Prostate gland (tissue), 2 donors: ENCODE results near the gene LSMEM2. TPM values are rescaled to one million over a fixed set of nuclear protein-coding genes. Genes with fewer than 3 reads are reported as not detected.

ENCODE experiments used
- DNase-seq: peaks from one replicate; pipeline ENCODE4 v3.0.0-alpha.2; 2019; ENCODE audit warnings: low spot score
- H3K27ac ChIP-seq, 2 donors: fragments of 200-600 bp; sonication (generic); 2 replicates each; pipeline ENCODE4 v1.5.1; 2017 to 2019
- H3K27me3 ChIP-seq: fragments of 200-600 bp; sonication (generic); replicated peaks from 2 replicates; pipeline ENCODE4 v1.5.1; 2019; ENCODE audit not compliant: insufficient read depth
- H3K36me3 ChIP-seq, 2 donors: fragments of 200-600 bp; sonication (generic); 1 replicate in 1 of 2; 2 replicates in 1 of 2; pipeline versions ENCODE4 v1.5.1 to v1.8.1; 2017 to 2019
- H3K4me1 ChIP-seq: fragments of 200-600 bp; sonication (generic); replicated peaks from 2 replicates; pipeline ENCODE4 v1.5.1; 2019
- H3K4me3 ChIP-seq, 2 donors: fragments of 200-600 bp; sonication (generic); 2 replicates each; pipeline ENCODE4 v1.5.1; 2017 to 2019
- H3K9me3 ChIP-seq: fragments of 200-600 bp; sonication (generic); 2 replicates; pipeline ENCODE4 v1.5.1; 2017
- POLR2A ChIP-seq: fragments of 450-650 bp; IDR thresholded peaks from one replicate; pipeline ENCODE4 v1.6.1; 2016; ENCODE audit warnings: antibody characterized with exemption, mild to moderate bottlenecking
- POLR2AphosphoS5 ChIP-seq: sonication (generic); formaldehyde crosslinking; IDR thresholded peaks from one replicate; pipeline ENCODE4 v1.6.1; 2017; ENCODE audit warnings: antibody characterized with exemption
- WGBS: methylation state at CpG from one replicate; pipeline ENCODE4 v1.1.5; 2018; 5-methylcytosine and 5-hydroxymethylcytosine counted together
- intact Hi-C: fragments of 100-400 bp; cut with DNase I; formaldehyde crosslinking; loops from one replicate; pipeline ENCODE4 v1.14.2; 2022
- total RNA-seq, 2 donors: library from RNA; depleted of rRNA; stranded (reverse); fragments of >200 nt; gene quantifications; one replicate each; pipeline ENCODE4 v1.1.0, GENCODE V29; 2016
- TF ChIP-seq, protein P1 (sequence below), 4 experiments: fragments of 200-600 bp in 2 of 4; fragments of 450-650 bp in 2 of 4; sonication (generic) in 2 of 4; IDR thresholded peaks; 1 replicate in 3 of 4; 2 replicates in 1 of 4; pipeline ENCODE4 v1.5.1; 2016 to 2019; ENCODE audit warnings: antibody characterized with exemption in 4 of 4, mild to moderate bottlenecking in 2 of 4, moderate library complexity in 2 of 4

LSMEM2 gene
- not detected for total RNA-seq

- TF ChIP-seq, protein P1, sequence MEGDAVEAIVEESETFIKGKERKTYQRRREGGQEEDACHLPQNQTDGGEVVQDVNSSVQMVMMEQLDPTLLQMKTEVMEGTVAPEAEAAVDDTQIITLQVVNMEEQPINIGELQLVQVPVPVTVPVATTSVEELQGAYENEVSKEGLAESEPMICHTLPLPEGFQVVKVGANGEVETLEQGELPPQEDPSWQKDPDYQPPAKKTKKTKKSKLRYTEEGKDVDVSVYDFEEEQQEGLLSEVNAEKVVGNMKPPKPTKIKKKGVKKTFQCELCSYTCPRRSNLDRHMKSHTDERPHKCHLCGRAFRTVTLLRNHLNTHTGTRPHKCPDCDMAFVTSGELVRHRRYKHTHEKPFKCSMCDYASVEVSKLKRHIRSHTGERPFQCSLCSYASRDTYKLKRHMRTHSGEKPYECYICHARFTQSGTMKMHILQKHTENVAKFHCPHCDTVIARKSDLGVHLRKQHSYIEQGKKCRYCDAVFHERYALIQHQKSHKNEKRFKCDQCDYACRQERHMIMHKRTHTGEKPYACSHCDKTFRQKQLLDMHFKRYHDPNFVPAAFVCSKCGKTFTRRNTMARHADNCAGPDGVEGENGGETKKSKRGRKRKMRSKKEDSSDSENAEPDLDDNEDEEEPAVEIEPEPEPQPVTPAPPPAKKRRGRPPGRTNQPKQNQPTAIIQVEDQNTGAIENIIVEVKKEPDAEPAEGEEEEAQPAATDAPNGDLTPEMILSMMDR (IDR thresholded peaks at IDR 0.05), result no peak
- TF ChIP-seq POLR2A, result no peak
- TF ChIP-seq POLR2AphosphoS5, result no peak
- no peaks in the 10 kb centered on the region for H3K9me3 ChIP-seq
- no peaks in the 10 kb centered on the region for H3K36me3 ChIP-seq
- 52% methylated on average over 2 of the region's 2 CpGs for WGBS
- DNase-seq, result no peak
- no peak within 1 kb of the TSS for H3K27ac ChIP-seq
- no peak within 1 kb of the TSS for H3K4me3 ChIP-seq
- intact Hi-C loops, result no loop called here
- H3K27me3 ChIP-seq, result no peaks in the 10 kb centered on the region
- H3K4me1 ChIP-seq, result no peaks in the 10 kb centered on the region
Measured at GRCh38 chr3:50278880-50279224, at the start of gene LSMEM2. Gene LSMEM2 (plus strand): TSS chr3:50279087. CDS start chr3:50279114, 27 bp downstream.

DNA sequence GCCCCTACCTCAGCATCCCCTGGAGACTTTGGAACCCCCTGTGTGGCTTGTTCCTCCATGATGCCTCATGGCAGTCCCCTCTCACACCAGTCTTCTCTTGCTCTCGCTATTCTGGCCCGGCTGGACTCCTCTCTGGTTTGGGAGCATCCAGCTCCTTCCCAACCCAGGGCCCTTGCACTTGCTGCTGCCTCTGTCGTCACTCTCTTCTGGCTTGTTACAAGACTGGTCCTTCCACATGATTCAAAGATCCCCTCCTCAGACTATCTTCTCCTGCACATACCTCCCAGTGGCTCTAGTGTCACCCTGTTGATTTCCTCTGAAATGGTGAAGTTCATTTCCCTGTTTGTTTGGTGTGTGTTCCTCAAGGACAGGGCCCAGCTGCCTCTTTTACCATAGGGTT lies 49.4 kb upstream of the LSMEM2 start:
- no peak overlapping the region for H3K27ac ChIP-seq
- intact Hi-C loops, result no loop called here

DNA sequence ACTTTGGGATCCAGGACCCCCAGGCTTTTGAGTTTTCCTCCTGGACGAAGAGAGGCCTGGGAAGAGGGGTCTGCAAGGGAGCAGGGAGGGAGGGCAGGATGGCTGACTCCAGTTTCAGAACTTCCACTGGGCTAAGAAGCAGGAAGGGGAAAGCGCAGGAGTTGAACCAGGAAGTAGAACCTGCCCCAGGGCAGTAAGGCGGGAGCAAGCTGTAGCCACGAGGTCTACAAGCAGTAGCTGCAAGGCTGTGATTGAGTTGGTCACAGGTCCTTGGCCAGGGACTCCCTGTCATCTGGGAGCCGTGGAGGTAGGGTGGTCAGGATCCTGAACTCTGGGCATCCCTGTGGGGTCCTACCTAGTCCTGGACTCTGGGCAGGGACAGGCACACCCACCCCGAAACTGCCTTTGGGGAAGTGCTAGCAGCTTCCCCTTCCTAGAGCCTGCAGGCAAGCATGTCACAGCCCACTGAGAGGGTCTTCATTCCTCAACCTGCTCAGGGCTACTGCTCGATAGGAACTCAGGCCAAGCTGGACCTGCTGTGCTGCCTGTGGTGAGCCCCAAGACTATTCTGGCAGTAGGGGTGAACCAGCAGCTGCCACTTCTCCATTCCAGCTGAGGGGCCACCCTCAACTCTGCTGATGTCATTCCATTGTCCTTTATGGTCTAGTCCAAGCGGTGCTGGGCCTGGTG lies 48.6 kb upstream of the LSMEM2 start:
- no peak for DNase-seq
- Histone ChIP-seq H3K4me3 (no peak overlapping the region), H3K27ac (no peak overlapping the region), H3K9me3 (no peaks in the 10 kb centered on the region), H3K4me1 (no peaks in the 10 kb centered on the region), H3K36me3 (no peaks in the 10 kb centered on the region), H3K27me3 (no peaks in the 10 kb centered on the region)
- TF ChIP-seq, protein P1 (IDR thresholded peaks at IDR 0.05), result no peak
- WGBS, result 92% methylated on average over 8 of the region's 8 CpGs
- intact Hi-C loops, result no loop called here

More for the DNA sequence above, 49.4 kb upstream of the LSMEM2 start:
- H3K9me3 ChIP-seq, result no peaks in the 10 kb centered on the region
- no peak for TF ChIP-seq POLR2A
- no peak for TF ChIP-seq POLR2AphosphoS5
- TF ChIP-seq, protein P1 (IDR thresholded peaks at IDR 0.05), result no peak
- 86% methylated on average over 3 of the region's 3 CpGs for WGBS
- no peaks in the 10 kb centered on the region for H3K36me3 ChIP-seq
- H3K27me3 ChIP-seq, result no peaks in the 10 kb centered on the region
- no peaks in the 10 kb centered on the region for H3K4me1 ChIP-seq
- no peak for DNase-seq
- H3K4me3 ChIP-seq, result no peak overlapping the region

GRCh38 chr3:50230794-50231125 lies 48.1 kb upstream of the LSMEM2 start:
- TF ChIP-seq POLR2A (no peak), POLR2AphosphoS5 (no peak)
- TF ChIP-seq, protein P1 (IDR thresholded peaks at IDR 0.05), result no peak
- no peak overlapping the region for H3K4me3 ChIP-seq
- no peak for DNase-seq
- H3K9me3 ChIP-seq, result no peaks in the 10 kb centered on the region
- H3K4me1 ChIP-seq, result no peaks in the 10 kb centered on the region
- no peak overlapping the region for H3K27ac ChIP-seq
- intact Hi-C loops, result no loop called here
- no peaks in the 10 kb centered on the region for H3K36me3 ChIP-seq
- 81% methylated on average over 4 of the region's 4 CpGs for WGBS
- no peaks in the 10 kb centered on the region for H3K27me3 ChIP-seq

DNA sequence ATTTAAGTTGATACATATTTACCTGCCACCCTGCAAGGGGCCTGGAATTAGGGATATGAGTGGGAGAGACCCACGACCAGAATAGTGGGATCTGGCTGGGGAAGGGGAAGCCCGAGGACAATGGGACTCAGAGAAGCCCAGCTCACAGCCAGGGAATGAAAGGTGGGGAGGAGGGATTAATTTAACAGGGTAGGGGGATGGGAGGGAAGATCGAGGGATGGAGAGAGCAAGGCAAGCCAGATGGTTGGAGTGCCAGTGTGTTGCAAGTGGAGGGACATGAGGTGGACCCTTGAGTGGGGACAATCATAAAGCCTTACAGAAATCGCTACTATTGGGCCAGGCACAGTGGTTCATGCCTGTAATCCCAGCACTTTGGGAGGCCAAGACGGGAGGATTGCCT lies 47.3 kb upstream of the LSMEM2 start:
- TF ChIP-seq POLR2A, result no peak
- TF ChIP-seq POLR2AphosphoS5, result no peak
- TF ChIP-seq, protein P1 (IDR thresholded peaks at IDR 0.05), result no peak
- no peaks in the 10 kb centered on the region for H3K9me3 ChIP-seq
- no peak overlapping the region for H3K4me3 ChIP-seq
- WGBS, result 71% methylated on average over 5 of the region's 5 CpGs
- no peaks in the 10 kb centered on the region for H3K36me3 ChIP-seq
- no peak for DNase-seq
- no peaks in the 10 kb centered on the region for H3K27me3 ChIP-seq
- no peak overlapping the region for H3K27ac ChIP-seq
- intact Hi-C loops, result no loop called here
- no peaks in the 10 kb centered on the region for H3K4me1 ChIP-seq
